H1 (cell line): ENCODE measurements around the gene NME7.

Source experiments
- EZH2 ChIP-seq: fragments of 200-600 bp; sonication (generic); IDR thresholded peaks from 2 replicates; pipeline ENCODE4 v1.7.1; 2012; ENCODE audit warnings: low read depth, mild to moderate bottlenecking, moderate library complexity, low read length, inconsistent platforms; ENCODE audit not compliant: severe bottlenecking
- GTF2F1 ChIP-seq: IDR thresholded peaks from 2 replicates; pipeline ENCODE4 v1.6.1; 2012; ENCODE audit warnings: low read depth, low read length, improper control_type of control experiment, borderline replicate concordance
- KDM5A ChIP-seq: fragments of 200-600 bp; IDR thresholded peaks from 2 replicates; pipeline ENCODE4 v1.7.1; 2012; ENCODE audit warnings: mild to moderate bottlenecking, low read length, inconsistent platforms, mixed read lengths
- POLR2A ChIP-seq, 2 experiments: IDR thresholded peaks; 1 replicate in 1 of 2; 2 replicates in 1 of 2; pipeline ENCODE4 v1.6.1; 2011; ENCODE audit warnings: low read depth in 2 of 2, low read length in 2 of 2, mild to moderate bottlenecking in 2 of 2; ENCODE audit errors: control extremely low read depth in 1 of 2
- POLR2AphosphoS5 ChIP-seq: IDR thresholded peaks from 2 replicates; pipeline ENCODE4 v1.6.1; 2011; ENCODE audit warnings: low read depth, low read length
- ZNF274 ChIP-seq: IDR thresholded peaks from 2 replicates; pipeline ENCODE4 v1.7.0; 2012; ENCODE audit warnings: low read length, borderline replicate concordance; ENCODE audit errors: extremely low read depth
- TF ChIP-seq, protein P1 (sequence below), 3 experiments: IDR thresholded peaks; 1 replicate in 2 of 3; 2 replicates in 1 of 3; pipeline versions ENCODE4 v1.5.1 to v1.6.1; 2011; ENCODE audit warnings: low read length in 3 of 3, mild to moderate bottlenecking in 3 of 3, inconsistent platforms in 2 of 3, low read depth in 1 of 3, moderate library complexity in 1 of 3; ENCODE audit not compliant: insufficient read depth in 1 of 3; ENCODE audit errors: control extremely low read depth in 1 of 3
- TF ChIP-seq, protein P2 (sequence below): IDR thresholded peaks from 2 replicates; pipeline ENCODE4 v1.6.1; 2012; ENCODE audit warnings: low read length, inconsistent platforms

DNA sequence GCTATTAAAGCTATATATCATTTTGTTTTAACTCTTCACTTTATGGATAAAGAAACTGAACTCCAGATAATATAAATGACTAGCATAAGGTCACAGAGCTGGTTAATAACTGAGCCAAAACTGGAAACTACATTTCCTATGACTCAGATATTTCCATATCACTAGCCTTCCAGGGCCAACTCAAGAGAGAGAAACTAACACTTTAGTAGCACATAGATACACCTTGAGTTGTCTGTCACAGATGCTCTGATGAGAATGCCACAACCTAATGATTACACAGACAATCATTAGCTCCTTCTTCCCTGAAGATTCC is 40.7 kb downstream of the NME7 start:
- TF ChIP-seq EZH2, result no peak
- TF ChIP-seq, protein P1, sequence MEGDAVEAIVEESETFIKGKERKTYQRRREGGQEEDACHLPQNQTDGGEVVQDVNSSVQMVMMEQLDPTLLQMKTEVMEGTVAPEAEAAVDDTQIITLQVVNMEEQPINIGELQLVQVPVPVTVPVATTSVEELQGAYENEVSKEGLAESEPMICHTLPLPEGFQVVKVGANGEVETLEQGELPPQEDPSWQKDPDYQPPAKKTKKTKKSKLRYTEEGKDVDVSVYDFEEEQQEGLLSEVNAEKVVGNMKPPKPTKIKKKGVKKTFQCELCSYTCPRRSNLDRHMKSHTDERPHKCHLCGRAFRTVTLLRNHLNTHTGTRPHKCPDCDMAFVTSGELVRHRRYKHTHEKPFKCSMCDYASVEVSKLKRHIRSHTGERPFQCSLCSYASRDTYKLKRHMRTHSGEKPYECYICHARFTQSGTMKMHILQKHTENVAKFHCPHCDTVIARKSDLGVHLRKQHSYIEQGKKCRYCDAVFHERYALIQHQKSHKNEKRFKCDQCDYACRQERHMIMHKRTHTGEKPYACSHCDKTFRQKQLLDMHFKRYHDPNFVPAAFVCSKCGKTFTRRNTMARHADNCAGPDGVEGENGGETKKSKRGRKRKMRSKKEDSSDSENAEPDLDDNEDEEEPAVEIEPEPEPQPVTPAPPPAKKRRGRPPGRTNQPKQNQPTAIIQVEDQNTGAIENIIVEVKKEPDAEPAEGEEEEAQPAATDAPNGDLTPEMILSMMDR (IDR thresholded peaks at IDR 0.05; ENCODE audit: control extremely low read depth in 1 of 3, insufficient read depth in 1 of 3, low read depth in 1 of 3, low read length in 3 of 3), result no peak
- TF ChIP-seq GTF2F1, result no peak
- TF ChIP-seq, protein P2, sequence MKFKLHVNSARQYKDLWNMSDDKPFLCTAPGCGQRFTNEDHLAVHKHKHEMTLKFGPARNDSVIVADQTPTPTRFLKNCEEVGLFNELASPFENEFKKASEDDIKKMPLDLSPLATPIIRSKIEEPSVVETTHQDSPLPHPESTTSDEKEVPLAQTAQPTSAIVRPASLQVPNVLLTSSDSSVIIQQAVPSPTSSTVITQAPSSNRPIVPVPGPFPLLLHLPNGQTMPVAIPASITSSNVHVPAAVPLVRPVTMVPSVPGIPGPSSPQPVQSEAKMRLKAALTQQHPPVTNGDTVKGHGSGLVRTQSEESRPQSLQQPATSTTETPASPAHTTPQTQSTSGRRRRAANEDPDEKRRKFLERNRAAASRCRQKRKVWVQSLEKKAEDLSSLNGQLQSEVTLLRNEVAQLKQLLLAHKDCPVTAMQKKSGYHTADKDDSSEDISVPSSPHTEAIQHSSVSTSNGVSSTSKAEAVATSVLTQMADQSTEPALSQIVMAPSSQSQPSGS, result no peak
- TF ChIP-seq KDM5A, result no peak
- TF ChIP-seq POLR2AphosphoS5, result no peak
- TF ChIP-seq ZNF274, result no peak
- TF ChIP-seq POLR2A (IDR thresholded peaks at IDR 0.05; ENCODE audit: control extremely low read depth in 1 of 2, low read depth in 2 of 2, low read length in 2 of 2), result no peak
